Measurements from ENCODE around the gene MBNL1. TPM values are rescaled to one million over a fixed set of nuclear protein-coding genes. Genes with fewer than 3 reads are reported as not detected.

MBNL1 gene
- total and polyA plus RNA-seq, 4 donors, result 17.1 to 110 (median 62.3) TPM

DNA sequence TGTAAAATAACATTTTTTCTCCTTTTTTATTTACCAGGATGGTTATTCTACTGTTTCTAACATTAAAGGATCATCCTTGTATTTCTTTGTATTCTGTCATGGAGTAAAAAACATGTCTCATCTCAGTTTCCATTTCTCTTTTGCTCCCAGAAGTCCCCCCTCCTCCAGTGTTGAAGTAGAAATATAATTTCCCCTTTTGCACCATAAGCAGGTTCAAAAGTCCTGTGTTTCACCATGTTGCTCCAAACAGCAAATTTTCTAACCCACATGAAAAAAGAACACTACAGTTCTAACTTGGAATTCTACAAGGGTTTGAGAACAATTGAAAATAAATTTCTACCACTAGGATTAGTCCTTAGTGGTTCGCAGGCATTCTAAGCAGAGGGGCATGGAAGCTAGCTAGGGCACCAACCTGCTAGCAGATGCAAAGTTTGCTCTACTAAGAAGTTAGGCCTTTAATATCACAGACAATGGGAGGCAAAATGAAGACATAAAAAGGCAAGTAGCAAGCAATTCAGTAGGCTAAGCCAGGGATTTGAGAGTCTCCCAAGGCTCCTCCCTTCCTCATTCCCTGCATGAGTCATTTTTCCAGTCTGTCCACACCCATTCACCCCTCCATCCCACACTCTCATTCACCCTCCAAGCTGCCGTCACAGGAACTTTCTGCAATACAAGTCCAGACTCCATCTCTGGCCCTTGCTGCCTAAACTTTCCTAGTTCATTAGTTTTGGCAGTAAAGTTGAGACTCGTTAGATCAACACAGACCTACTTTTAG, 2.3 kb upstream of the MBNL1 start:
- Histone ChIP-seq H3K4me1 (ENCODE audit: control insufficient read depth in 4 of 4, insufficient read depth in 4 of 4, low read length in 3 of 4) (peaks cover 0 to 16% (median 11%) of the 10 kb centered on the region in 4 donors), H3K4me3 (ENCODE audit: low read depth in 1 of 3, low read length in 3 of 3) (no peak overlapping the region), H3K27me3 (ENCODE audit: control insufficient read depth in 4 of 4, insufficient read depth in 4 of 4, low read length in 3 of 4) (no peaks in the 10 kb centered on the region), H3K27ac (ENCODE audit: low read depth in 1 of 2, low read length in 2 of 2) (peak overlapping the region in 1 of 2 donors; percentile 98), H3K9ac (ENCODE audit: low read depth in 1 of 2, low read length in 2 of 2) (no peak overlapping the region), H3K9me3 (ENCODE audit: control insufficient read depth in 4 of 4, low read length in 3 of 4) (no peaks in the 10 kb centered on the region), H3K36me3 (ENCODE audit: control insufficient read depth in 4 of 4, insufficient read depth in 3 of 4, low read depth in 1 of 4, low read length in 3 of 4) (no peaks in the 10 kb centered on the region)
- 77% methylated on average over 3 of the region's 3 CpGs for WGBS
- TF ChIP-seq HNF4A (conservative IDR thresholded peaks at IDR 0.05), result no peak
- TF ChIP-seq YY1 (IDR thresholded peaks at IDR 0.05), result no peak
- TF ChIP-seq, protein P1, sequence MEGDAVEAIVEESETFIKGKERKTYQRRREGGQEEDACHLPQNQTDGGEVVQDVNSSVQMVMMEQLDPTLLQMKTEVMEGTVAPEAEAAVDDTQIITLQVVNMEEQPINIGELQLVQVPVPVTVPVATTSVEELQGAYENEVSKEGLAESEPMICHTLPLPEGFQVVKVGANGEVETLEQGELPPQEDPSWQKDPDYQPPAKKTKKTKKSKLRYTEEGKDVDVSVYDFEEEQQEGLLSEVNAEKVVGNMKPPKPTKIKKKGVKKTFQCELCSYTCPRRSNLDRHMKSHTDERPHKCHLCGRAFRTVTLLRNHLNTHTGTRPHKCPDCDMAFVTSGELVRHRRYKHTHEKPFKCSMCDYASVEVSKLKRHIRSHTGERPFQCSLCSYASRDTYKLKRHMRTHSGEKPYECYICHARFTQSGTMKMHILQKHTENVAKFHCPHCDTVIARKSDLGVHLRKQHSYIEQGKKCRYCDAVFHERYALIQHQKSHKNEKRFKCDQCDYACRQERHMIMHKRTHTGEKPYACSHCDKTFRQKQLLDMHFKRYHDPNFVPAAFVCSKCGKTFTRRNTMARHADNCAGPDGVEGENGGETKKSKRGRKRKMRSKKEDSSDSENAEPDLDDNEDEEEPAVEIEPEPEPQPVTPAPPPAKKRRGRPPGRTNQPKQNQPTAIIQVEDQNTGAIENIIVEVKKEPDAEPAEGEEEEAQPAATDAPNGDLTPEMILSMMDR (IDR thresholded peaks at IDR 0.05; ENCODE audit: low read depth, low read length, missing input control), result no peak
- no peak for TF ChIP-seq GABPA (IDR thresholded peaks at IDR 0.05 in 1 of 2, conservative IDR thresholded peaks at IDR 0.05 in 1 of 2)
- peak; percentile 76 to 89 for TF ChIP-seq JUND (IDR thresholded peaks at IDR 0.05)
- TF ChIP-seq FOXA1 (IDR thresholded peaks at IDR 0.05), result no peak
- DNase-seq (ENCODE audit: low spot score), result no peak

DNA sequence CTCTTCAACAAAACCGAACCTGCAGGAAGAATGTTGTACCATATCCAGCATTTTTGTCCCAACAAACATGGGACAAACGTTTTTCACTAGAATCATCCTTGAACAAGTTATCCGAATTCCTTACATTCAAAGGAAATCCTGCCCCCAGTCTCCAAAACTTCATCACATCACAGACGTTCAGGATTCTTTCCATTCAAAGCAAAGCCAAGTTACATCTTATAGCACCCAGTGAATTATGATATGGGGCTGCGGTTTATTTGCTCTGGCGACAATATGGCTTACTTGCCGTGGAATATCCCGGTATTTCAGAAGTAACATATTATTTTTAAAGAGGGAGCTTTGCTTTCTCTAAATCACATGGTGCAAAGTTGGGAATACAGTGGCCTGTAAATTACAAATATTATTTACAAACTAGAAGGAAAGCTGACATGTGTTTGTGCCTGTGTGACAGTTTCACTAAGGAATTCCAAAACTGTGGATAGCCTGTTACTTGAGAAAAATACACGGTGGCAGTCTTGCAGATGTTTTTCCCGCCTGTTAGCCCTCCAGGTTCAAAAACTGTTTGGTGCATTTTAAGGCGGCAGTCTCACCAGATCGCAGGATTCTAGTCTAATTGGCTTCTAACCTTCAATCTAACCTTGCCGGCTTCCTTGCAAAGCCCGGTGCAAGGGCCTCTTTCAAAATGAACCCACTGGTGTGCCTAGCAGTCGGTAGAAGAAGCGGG, 736 bp upstream of the MBNL1 start:
- Histone ChIP-seq H3K27ac (ENCODE audit: low read depth in 1 of 2, low read length in 2 of 2) (peak overlapping the region; percentile 98 to 99), H3K9ac (ENCODE audit: low read depth in 1 of 2, low read length in 2 of 2) (peak overlapping the region; percentile 96 to 99), H3K4me3 (ENCODE audit: low read depth in 1 of 3, low read length in 3 of 3) (peak overlapping the region; percentile 64 to 88 (median 82)), H3K4me1 (ENCODE audit: control insufficient read depth in 4 of 4, insufficient read depth in 4 of 4, low read length in 3 of 4) (peaks cover 0 to 18% (median 15%) of the 10 kb centered on the region in 4 donors), H3K27me3 (ENCODE audit: control insufficient read depth in 4 of 4, insufficient read depth in 4 of 4, low read length in 3 of 4) (no peaks in the 10 kb centered on the region), H3K9me3 (ENCODE audit: control insufficient read depth in 4 of 4, low read length in 3 of 4) (no peaks in the 10 kb centered on the region), H3K36me3 (ENCODE audit: control insufficient read depth in 4 of 4, insufficient read depth in 3 of 4, low read depth in 1 of 4, low read length in 3 of 4) (no peaks in the 10 kb centered on the region)
- TF ChIP-seq YY1 (IDR thresholded peaks at IDR 0.05), result peak; percentile 3
- TF ChIP-seq, protein P2, sequence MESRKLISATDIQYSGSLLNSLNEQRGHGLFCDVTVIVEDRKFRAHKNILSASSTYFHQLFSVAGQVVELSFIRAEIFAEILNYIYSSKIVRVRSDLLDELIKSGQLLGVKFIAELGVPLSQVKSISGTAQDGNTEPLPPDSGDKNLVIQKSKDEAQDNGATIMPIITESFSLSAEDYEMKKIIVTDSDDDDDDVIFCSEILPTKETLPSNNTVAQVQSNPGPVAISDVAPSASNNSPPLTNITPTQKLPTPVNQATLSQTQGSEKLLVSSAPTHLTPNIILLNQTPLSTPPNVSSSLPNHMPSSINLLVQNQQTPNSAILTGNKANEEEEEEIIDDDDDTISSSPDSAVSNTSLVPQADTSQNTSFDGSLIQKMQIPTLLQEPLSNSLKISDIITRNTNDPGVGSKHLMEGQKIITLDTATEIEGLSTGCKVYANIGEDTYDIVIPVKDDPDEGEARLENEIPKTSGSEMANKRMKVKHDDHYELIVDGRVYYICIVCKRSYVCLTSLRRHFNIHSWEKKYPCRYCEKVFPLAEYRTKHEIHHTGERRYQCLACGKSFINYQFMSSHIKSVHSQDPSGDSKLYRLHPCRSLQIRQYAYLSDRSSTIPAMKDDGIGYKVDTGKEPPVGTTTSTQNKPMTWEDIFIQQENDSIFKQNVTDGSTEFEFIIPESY (IDR thresholded peaks at IDR 0.05), result no peak
- DNase-seq (ENCODE audit: low spot score), result no peak
- WGBS, result 13% methylated on average over 16 of the region's 16 CpGs

DNA sequence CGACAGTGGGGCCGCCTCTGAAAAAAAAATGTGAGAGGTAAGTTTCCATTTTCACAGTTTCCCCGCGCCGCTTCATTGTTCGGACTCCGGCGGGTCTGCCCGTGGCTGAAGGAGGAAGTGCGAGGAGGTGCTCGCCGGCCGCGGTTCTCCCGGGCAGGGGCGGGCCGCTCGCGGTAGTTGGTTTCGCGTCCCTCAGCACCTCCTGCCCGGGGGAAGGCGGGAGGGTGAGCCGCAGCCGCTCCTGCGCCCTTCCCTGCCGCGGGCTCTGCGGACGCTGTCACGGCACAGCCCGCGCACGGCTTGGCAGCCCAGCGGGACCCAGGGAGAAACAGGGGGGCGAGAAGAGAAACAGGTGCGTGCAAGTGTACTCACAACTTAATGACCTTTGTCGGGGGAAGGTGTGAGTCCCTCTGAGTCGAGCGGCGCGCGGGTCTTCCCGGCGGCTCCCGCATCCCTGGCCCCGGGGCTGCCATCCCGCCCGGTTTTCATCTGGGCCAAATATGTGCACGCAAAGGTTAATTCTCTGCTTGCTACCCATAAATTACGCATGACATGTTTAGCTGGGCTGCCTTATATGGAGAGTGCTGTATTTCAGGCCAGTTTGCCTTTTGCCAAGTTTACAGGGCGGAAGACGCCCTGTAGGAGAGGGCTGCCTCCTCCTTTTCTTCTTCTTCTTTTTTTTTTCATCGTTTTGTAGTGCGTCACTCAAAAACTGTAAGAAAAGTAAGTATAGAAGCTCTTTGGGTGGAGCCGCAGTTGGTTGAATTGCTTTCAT, 514 bp downstream of the MBNL1 start:
- Histone ChIP-seq H3K9me3 (ENCODE audit: control insufficient read depth in 4 of 4, low read length in 3 of 4) (no peaks in the 10 kb centered on the region), H3K4me3 (ENCODE audit: low read depth in 1 of 3, low read length in 3 of 3) (peak overlapping the region; percentile 82 to 93 (median 88)), H3K9ac (ENCODE audit: low read depth in 1 of 2, low read length in 2 of 2) (peak overlapping the region; percentile 97 to 99), H3K27me3 (ENCODE audit: control insufficient read depth in 4 of 4, insufficient read depth in 4 of 4, low read length in 3 of 4) (no peaks in the 10 kb centered on the region), H3K27ac (ENCODE audit: low read depth in 1 of 2, low read length in 2 of 2) (peak overlapping the region; percentile 98 to 99), H3K36me3 (ENCODE audit: control insufficient read depth in 4 of 4, insufficient read depth in 3 of 4, low read depth in 1 of 4, low read length in 3 of 4) (no peaks in the 10 kb centered on the region), H3K4me1 (ENCODE audit: control insufficient read depth in 4 of 4, insufficient read depth in 4 of 4, low read length in 3 of 4) (peaks cover 0 to 18% (median 15%) of the 10 kb centered on the region in 4 donors)
- TF ChIP-seq FOXA2 (IDR thresholded peaks at IDR 0.05), result no peak
- TF ChIP-seq, protein P3, sequence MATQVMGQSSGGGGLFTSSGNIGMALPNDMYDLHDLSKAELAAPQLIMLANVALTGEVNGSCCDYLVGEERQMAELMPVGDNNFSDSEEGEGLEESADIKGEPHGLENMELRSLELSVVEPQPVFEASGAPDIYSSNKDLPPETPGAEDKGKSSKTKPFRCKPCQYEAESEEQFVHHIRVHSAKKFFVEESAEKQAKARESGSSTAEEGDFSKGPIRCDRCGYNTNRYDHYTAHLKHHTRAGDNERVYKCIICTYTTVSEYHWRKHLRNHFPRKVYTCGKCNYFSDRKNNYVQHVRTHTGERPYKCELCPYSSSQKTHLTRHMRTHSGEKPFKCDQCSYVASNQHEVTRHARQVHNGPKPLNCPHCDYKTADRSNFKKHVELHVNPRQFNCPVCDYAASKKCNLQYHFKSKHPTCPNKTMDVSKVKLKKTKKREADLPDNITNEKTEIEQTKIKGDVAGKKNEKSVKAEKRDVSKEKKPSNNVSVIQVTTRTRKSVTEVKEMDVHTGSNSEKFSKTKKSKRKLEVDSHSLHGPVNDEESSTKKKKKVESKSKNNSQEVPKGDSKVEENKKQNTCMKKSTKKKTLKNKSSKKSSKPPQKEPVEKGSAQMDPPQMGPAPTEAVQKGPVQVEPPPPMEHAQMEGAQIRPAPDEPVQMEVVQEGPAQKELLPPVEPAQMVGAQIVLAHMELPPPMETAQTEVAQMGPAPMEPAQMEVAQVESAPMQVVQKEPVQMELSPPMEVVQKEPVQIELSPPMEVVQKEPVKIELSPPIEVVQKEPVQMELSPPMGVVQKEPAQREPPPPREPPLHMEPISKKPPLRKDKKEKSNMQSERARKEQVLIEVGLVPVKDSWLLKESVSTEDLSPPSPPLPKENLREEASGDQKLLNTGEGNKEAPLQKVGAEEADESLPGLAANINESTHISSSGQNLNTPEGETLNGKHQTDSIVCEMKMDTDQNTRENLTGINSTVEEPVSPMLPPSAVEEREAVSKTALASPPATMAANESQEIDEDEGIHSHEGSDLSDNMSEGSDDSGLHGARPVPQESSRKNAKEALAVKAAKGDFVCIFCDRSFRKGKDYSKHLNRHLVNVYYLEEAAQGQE (IDR thresholded peaks at IDR 0.05), result peak; percentile 69
- TF ChIP-seq TAF1 (conservative IDR thresholded peaks at IDR 0.05), result peak; percentile 9
- TF ChIP-seq SP1 (IDR thresholded peaks at IDR 0.05), result peak; percentile 23
- WGBS, result under 1% methylated on average over 56 of the region's 56 CpGs
- DNase-seq (ENCODE audit: low spot score), result no peak

All from liver (tissue), 9 donors.